HG03060 (cell line): Measurements from ENCODE around the gene SHISA5.
A peak's percentile ranks its signal among the peaks of the same experiment; 100 is the strongest.
"Not testable (repeated sequence)": the region's sequence is repeated elsewhere in the genome, so short reads cannot be mapped to it uniquely, and the experiment has no call there.

Experiments used
- ATAC-seq: cut with Tn5 transposase; IDR thresholded peaks from one replicate; pipeline ENCODE4 v1.9.1; 2021; ENCODE audit warnings: low read depth, moderate number of reproducible peaks; ENCODE audit not compliant: unreplicated experiment

The SHISA5 gene

GRCh38 chr3:48478626-48479555, 25.1 kb downstream of the SHISA5 start:
- no peak for ATAC-seq

GRCh38 chr3:48477959-48478520, 25.9 kb downstream of the SHISA5 start:
- ATAC-seq = no peak

- no peak for ATAC-seq
Observed at GRCh38 chr3:48476426-48477053, 27.4 kb downstream of the SHISA5 start.

- ATAC-seq = no peak
Observed at GRCh38 chr3:48475188-48475587, 28.8 kb downstream of the SHISA5 start.

GRCh38 chr3:48474619-48475018, 29.4 kb downstream of the SHISA5 start:
- ATAC-seq = no peak

- not testable (repeated sequence) for ATAC-seq
Observed at GRCh38 chr3:48474031-48474430, 29.9 kb downstream of the SHISA5 start.

GRCh38 chr3:48473617-48473952, 30.4 kb downstream of the SHISA5 start:
- ATAC-seq = no peak

GRCh38 chr3:48472923-48473616, 30.9 kb downstream of the SHISA5 start:
- peak; percentile 67 for ATAC-seq

- no peak for ATAC-seq
Observed at GRCh38 chr3:48472673-48472922, 31.4 kb downstream of the SHISA5 start.

GRCh38 chr3:48470286-48470685, 33.7 kb downstream of the SHISA5 start:
- no peak for ATAC-seq

GRCh38 chr3:48469046-48469915, 34.7 kb downstream of the SHISA5 start:
- ATAC-seq = no peak

- ATAC-seq = no peak
Observed at GRCh38 chr3:48468329-48468731, 35.6 kb downstream of the SHISA5 start.

- ATAC-seq = no peak
Observed at GRCh38 chr3:48467473-48468267, 36.3 kb downstream of the SHISA5 start.

- ATAC-seq = no peak
Observed at GRCh38 chr3:48467110-48467454, 36.9 kb downstream of the SHISA5 start.

- no peak for ATAC-seq
Observed at GRCh38 chr3:48466386-48467109, 37.4 kb downstream of the SHISA5 start.

GRCh38 chr3:48465531-48466378, 38.2 kb downstream of the SHISA5 start:
- no peak for ATAC-seq

- no peak for ATAC-seq
Observed at GRCh38 chr3:48465237-48465530, 38.8 kb downstream of the SHISA5 start.

GRCh38 chr3:48464713-48465221, 39.2 kb downstream of the SHISA5 start:
- no peak for ATAC-seq
